Measurements from ENCODE around the gene PLCD4. TPM values are rescaled to one million over a fixed set of nuclear protein-coding genes. Genes with fewer than 3 reads are reported as not detected.

Gene PLCD4
- total and polyA plus RNA-seq, 2 experiments from 2014 or later = 0.65 to 1.7 TPM

DNA sequence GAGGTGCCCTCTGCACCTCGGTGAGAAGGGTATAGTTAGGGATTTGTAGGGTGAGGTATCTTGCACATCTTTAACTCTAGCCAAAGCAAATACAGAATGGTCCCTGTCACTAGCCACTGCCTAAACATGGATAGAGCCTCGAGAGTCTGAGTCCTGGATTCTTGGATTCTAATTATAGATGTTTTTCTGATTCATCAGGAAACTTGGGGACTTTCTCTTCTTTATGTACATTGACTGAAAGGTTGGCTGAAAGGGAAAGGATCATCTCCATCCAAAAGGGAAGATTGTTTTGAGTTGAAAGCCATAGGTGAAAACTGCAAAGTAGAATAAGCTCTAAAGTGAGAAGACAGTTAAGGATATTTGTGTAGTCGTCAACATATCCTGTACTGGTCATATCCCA is 72.4 kb downstream of the PLCD4 start:
- Histone ChIP-seq H3K4me3 (no peak overlapping the region), H3K27me3 (no peaks in the 10 kb centered on the region), H3K9me3 (ENCODE audit: low read depth) (no peaks in the 10 kb centered on the region), H3K4me2 (no peak overlapping the region), H4K20me1 (ENCODE audit: insufficient read depth, poor library complexity, severe bottlenecking) (no peaks in the 10 kb centered on the region), H3K4me1 (ENCODE audit: insufficient read depth) (no peaks in the 10 kb centered on the region), H3K9me2 (replicated peaks; ENCODE audit: insufficient read depth) (no peaks in the 10 kb centered on the region), H3K79me2 (no peaks in the 10 kb centered on the region), H2AFZ (no peak overlapping the region), H3K36me3 (replicated peaks; ENCODE audit: insufficient read depth, low read depth) (no peaks in the 10 kb centered on the region), H3K27ac (no peak overlapping the region)
- DNase-seq (ENCODE audit: low spot score) = no peak
- TF ChIP-seq EZH2 (IDR thresholded peaks at IDR 0.05; ENCODE audit: borderline replicate concordance) = no peak
- TF ChIP-seq EZH2phosphoT487 (IDR thresholded peaks at IDR 0.05; ENCODE audit: low read depth, severe bottlenecking, unreplicated experiment) = no peak
- no peak for TF ChIP-seq CTCF (IDR thresholded peaks at IDR 0.05; ENCODE audit: poor library complexity)
- WGBS (ENCODE audit: low lambda C conversion rate, missing lambda C conversion rate) = 94% methylated on average over 3 of the region's 3 CpGs

Small RNA genes lying within 50 kb of the gene (small RNA-seq; reads per million reads assigned to genes)
- gene RNU6-136P = not detected

Other genes starting within 250 kb of the PLCD4 start
- gene SLC11A1, start 225.6 kb upstream of the PLCD4 start, total RNA-seq = 0.60 and 0.72 TPM in 2 replicates
- 0.74 and 1.2 TPM in 2 replicates for gene SLC11A1, start 225.6 kb upstream of the PLCD4 start, polyA plus RNA-seq
- 124 and 142 TPM in 2 replicates for gene CTDSP1, start 208.0 kb upstream of the PLCD4 start, total RNA-seq
- gene CTDSP1, start 208.0 kb upstream of the PLCD4 start, polyA plus RNA-seq = 48.4 and 53.1 TPM in 2 replicates
- gene VIL1, start 188.8 kb upstream of the PLCD4 start, total RNA-seq = 218 and 261 TPM in 2 replicates
- gene VIL1, start 188.8 kb upstream of the PLCD4 start, polyA plus RNA-seq = 151 and 160 TPM in 2 replicates
- gene USP37, start 39.5 kb upstream of the PLCD4 start, total RNA-seq = 10.2 and 12.8 TPM in 2 replicates
- gene USP37, start 39.5 kb upstream of the PLCD4 start, polyA plus RNA-seq = 4.2 and 5.7 TPM in 2 replicates
- 44.5 and 51.3 TPM in 2 replicates for gene CNOT9, start 39.1 kb upstream of the PLCD4 start, total RNA-seq
- gene CNOT9, start 39.1 kb upstream of the PLCD4 start, polyA plus RNA-seq = 16.2 and 21.4 TPM in 2 replicates
- 5.4 and 6.0 TPM in 2 replicates for gene ZNF142, start 51.7 kb downstream of the PLCD4 start, total RNA-seq
- 7.7 and 8.9 TPM in 2 replicates for gene ZNF142, start 51.7 kb downstream of the PLCD4 start, polyA plus RNA-seq
- 21.6 and 24.3 TPM in 2 replicates for gene BCS1L, start 51.8 kb downstream of the PLCD4 start, total RNA-seq
- gene BCS1L, start 51.8 kb downstream of the PLCD4 start, polyA plus RNA-seq = 48.1 and 58.3 TPM in 2 replicates
- 21.0 and 25.9 TPM in 2 replicates for gene RNF25, start 64.1 kb downstream of the PLCD4 start, total RNA-seq
- 32.4 and 32.7 TPM in 2 replicates for gene RNF25, start 64.1 kb downstream of the PLCD4 start, polyA plus RNA-seq
- gene STK36, start 64.2 kb downstream of the PLCD4 start, total RNA-seq = 14.4 and 29.9 TPM in 2 replicates
- gene STK36, start 64.2 kb downstream of the PLCD4 start, polyA plus RNA-seq = 37.2 and 42.7 TPM in 2 replicates
- 18.2 and 19.8 TPM in 2 replicates for gene TTLL4, start 102.9 kb downstream of the PLCD4 start, total RNA-seq
- gene TTLL4, start 102.9 kb downstream of the PLCD4 start, polyA plus RNA-seq = 23.7 and 30.2 TPM in 2 replicates
- gene CYP27A1, start 174.2 kb downstream of the PLCD4 start, total RNA-seq = 34.5 and 38.8 TPM in 2 replicates
- gene CYP27A1, start 174.2 kb downstream of the PLCD4 start, polyA plus RNA-seq = 35.9 and 44.8 TPM in 2 replicates
- not detected in 2 replicates for gene PRKAG3, start 223.9 kb downstream of the PLCD4 start, total RNA-seq
- gene PRKAG3, start 223.9 kb downstream of the PLCD4 start, polyA plus RNA-seq = 0.23 TPM in 1 of 2 replicates, not detected in the other